GM12878 (cell line): ENCODE data around the gene RABL2B. TPM values are rescaled to one million over a fixed set of nuclear protein-coding genes. Genes with fewer than 3 reads are reported as not detected.

Experiments used
- ATAC-seq: fragments of 200-7000 bp; cut with Tn5 transposase; 3 replicates; pipeline ENCODE4 v1.9.1; 2020; ENCODE audit warnings: mild to moderate bottlenecking, moderate library complexity
- BruUV-seq: library from RNA; stranded (reverse); fragments of 400-500 nt; replicated peaks from 2 replicates; lab custom pipeline; 2021; lab: Mats Ljungman, UMichigan
- CTCF ChIA-PET: fragments of 300-600 bp; sonication (Branson Sonifier 250); formaldehyde crosslinking; extraction: SDS; loops from one replicate; lab custom pipeline; 2021; ENCODE audit warnings: inconsistent platforms; lab: Yijun Ruan, JAX
- POLR2A ChIA-PET: fragments of 350-600 bp; formaldehyde crosslinking; extraction: SDS; loops from one replicate; lab custom pipeline; 2021; ENCODE audit warnings: inconsistent platforms; lab: Charles Lee
- RAD21 ChIA-PET: fragments of 300-600 bp; sonication (Branson Sonifier 250); formaldehyde crosslinking; loops from one replicate; lab custom pipeline; 2023; ENCODE audit warnings: antibody characterized with exemption; ENCODE audit not compliant: unreplicated experiment; lab: Charles Lee
- SMC1A ChIA-PET: fragments of 300-600 bp; sonication (Branson Sonifier 250); formaldehyde crosslinking; loops from one replicate; lab custom pipeline; 2023; ENCODE audit not compliant: unreplicated experiment, uncharacterized antibody; lab: Charles Lee
- DNase-seq: peaks from one replicate; pipeline ENCODE4 v3.0.0-alpha.2; 2011; ENCODE audit warnings: low read depth, low spot score
- FAIRE-seq: peaks from 3 replicates; lab custom pipeline; 2011; peaks lifted over from hg19 to GRCh38; lab: Jason Lieb, UNC
- H2AFZ ChIP-seq: 2 replicates; pipeline ENCODE4 v1.6.0; 2011; ENCODE audit warnings: low read depth, low read length, control low read depth; ENCODE audit not compliant: control insufficient read depth
- H3K27ac ChIP-seq: 2 replicates; pipeline ENCODE4 v1.5.1; 2011; ENCODE audit warnings: control low read depth; ENCODE audit not compliant: control insufficient read depth, insufficient read depth
- H3K27me3 ChIP-seq, 2 experiments: replicated peaks in 1 of 2; 2 replicates each; pipeline versions ENCODE4 v1.6.0 to v1.6.1; 2011; ENCODE audit warnings: low read length in 1 of 2; ENCODE audit not compliant: control insufficient read depth in 2 of 2, insufficient read depth in 2 of 2
- H3K36me3 ChIP-seq, 2 experiments: 2 replicates each; pipeline ENCODE4 v1.5.1; 2011; ENCODE audit warnings: low read length in 1 of 2; ENCODE audit not compliant: control insufficient read depth in 2 of 2, insufficient read depth in 2 of 2
- H3K4me1 ChIP-seq: 2 replicates; pipeline ENCODE4 v1.6.1; 2011; ENCODE audit warnings: mild to moderate bottlenecking, low read length, moderate library complexity, mixed read lengths; ENCODE audit not compliant: control insufficient read depth, insufficient read depth
- H3K4me2 ChIP-seq: 2 replicates; pipeline ENCODE4 v1.6.0; 2011; ENCODE audit warnings: control low read depth; ENCODE audit not compliant: control insufficient read depth, insufficient read depth
- H3K4me3 ChIP-seq: fragments of 200-600 bp; sonication (generic); 2 replicates; pipeline ENCODE4 v1.5.1; 2016
- H3K79me2 ChIP-seq: 2 replicates; pipeline ENCODE4 v1.6.0; 2011; ENCODE audit warnings: low read length; ENCODE audit not compliant: control insufficient read depth, insufficient read depth
- H3K9ac ChIP-seq: 2 replicates; pipeline ENCODE4 v1.8.0; 2011; ENCODE audit warnings: low read length, control low read depth, mixed read lengths; ENCODE audit not compliant: control insufficient read depth, insufficient read depth
- H3K9me3 ChIP-seq: replicated peaks from 3 replicates; pipeline ENCODE4 v1.5.1; 2011; ENCODE audit warnings: mild to moderate bottlenecking, low read length; ENCODE audit not compliant: control insufficient read depth, insufficient read depth
- H4K20me1 ChIP-seq: 2 replicates; pipeline ENCODE4 v1.6.0; 2011; ENCODE audit not compliant: control insufficient read depth, insufficient read depth
- ATF2 ChIP-seq: IDR thresholded peaks from 2 replicates; pipeline ENCODE4 v1.6.1; 2012; ENCODE audit warnings: low read length, inconsistent platforms
- ATF7 ChIP-seq: fragments of 450-650 bp; IDR thresholded peaks from 2 replicates; pipeline ENCODE4 v1.6.1; 2016; ENCODE audit warnings: low read depth, mild to moderate bottlenecking
- CBX5 ChIP-seq: sonication (generic); IDR thresholded peaks from 2 replicates; pipeline ENCODE4 v1.6.1; 2016; ENCODE audit warnings: low read depth, moderate library complexity, mild to moderate bottlenecking, inconsistent platforms
- EED ChIP-seq: sonication (generic); IDR thresholded peaks from 2 replicates; pipeline ENCODE4 v1.6.1; 2016; ENCODE audit warnings: antibody characterized with exemption, low read depth
- IRF5 ChIP-seq: fragments of 450-650 bp; IDR thresholded peaks from 2 replicates; pipeline ENCODE4 v1.6.1; 2017; ENCODE audit warnings: borderline replicate concordance
- LARP7 ChIP-seq: fragments of 450-650 bp; IDR thresholded peaks from 2 replicates; pipeline ENCODE4 v1.6.1; 2017; ENCODE audit warnings: mild to moderate bottlenecking
- MYC ChIP-seq: IDR thresholded peaks from 2 replicates; pipeline ENCODE4 v1.6.1; 2011; ENCODE audit warnings: mild to moderate bottlenecking, low read length, moderate library complexity, inconsistent platforms; ENCODE audit not compliant: insufficient read depth, insufficient replicate concordance, insufficient read length, severe bottlenecking
- NBN ChIP-seq: fragments of 450-650 bp; IDR thresholded peaks from 2 replicates; pipeline ENCODE4 v1.6.1; 2016
- NRF1 ChIP-seq: conservative IDR thresholded peaks from 2 replicates; pipeline ENCODE4 v1.6.1; 2011; ENCODE audit warnings: mild to moderate bottlenecking, low read depth, low read length, improper control_type of control experiment
- POLR2A ChIP-seq: IDR thresholded peaks from 2 replicates; pipeline ENCODE4 v1.6.1; 2011; ENCODE audit warnings: low read depth, mild to moderate bottlenecking, low read length
- SMARCA5 ChIP-seq: fragments of 450-650 bp; IDR thresholded peaks from 2 replicates; pipeline ENCODE4 v1.6.1; 2017; ENCODE audit warnings: mild to moderate bottlenecking
- ZBTB40 ChIP-seq: fragments of 450-650 bp; IDR thresholded peaks from 2 replicates; pipeline ENCODE4 v1.6.1; 2016; ENCODE audit warnings: mild to moderate bottlenecking, moderate library complexity, borderline replicate concordance
- WGBS: methylation state at CpG from one replicate; pipeline ENCODE4 v1.1.6; 2016; ENCODE audit warnings: low lambda C conversion rate; ENCODE audit not compliant: insufficient replicate concordance, insufficient coverage; ENCODE audit errors: missing lambda C conversion rate; 5-methylcytosine and 5-hydroxymethylcytosine counted together
- in situ Hi-C: fragments of 300-500 bp; cut with MboI; formaldehyde crosslinking; loops from 9 replicates; pipeline ENCODE4 v1.14.3; 2018; ENCODE audit warnings: mixed read lengths
- intact Hi-C: fragments of 100-400 bp; cut with micrococcal nuclease; formaldehyde crosslinking; loops from one replicate; pipeline ENCODE4 v1.14.2; 2022; ENCODE audit not compliant: unreplicated experiment
- polyA plus RNA-seq, 11 experiments: library from polyadenylated mRNA; depleted of rRNA in 4 of 11; unstranded in 6 of 11; stranded (reverse) in 5 of 11; fragments of >200 nt; fragmentation: Nextera tagmentation in 4 of 11; fragmentation: Illumina TruSeq in 1 of 11; extraction: Ambion mirVana in 4 of 11; extraction: Trizol in 1 of 11; gene quantifications; 1 replicate in 1 of 11; 2 replicates in 10 of 11; pipeline versions ENCODE4 v1.2.1 to v1.2.3, GENCODE V29; 2011 to 2016; ENCODE audit warnings: inconsistent platforms in 2 of 11, missing spikeins in 2 of 11, low read depth in 1 of 11
- total RNA-seq, 4 experiments: library from RNA; depleted of rRNA in 3 of 4; stranded (reverse); fragments of >200 nt in 3 of 4; fragmentation: Illumina TruSeq in 1 of 4; extraction: Trizol in 1 of 4; gene quantifications; 2 replicates each; pipeline versions ENCODE4 v1.2.1 to v1.2.3, GENCODE V29; 2013 to 2021

RABL2B gene
- total and polyA plus RNA-seq, 10 of the 15 experiments (the other 5 are each of a cell fraction or from before 2014, with no cell fraction given): 3.1 to 27.4 (median 14.4) TPM

DNA sequence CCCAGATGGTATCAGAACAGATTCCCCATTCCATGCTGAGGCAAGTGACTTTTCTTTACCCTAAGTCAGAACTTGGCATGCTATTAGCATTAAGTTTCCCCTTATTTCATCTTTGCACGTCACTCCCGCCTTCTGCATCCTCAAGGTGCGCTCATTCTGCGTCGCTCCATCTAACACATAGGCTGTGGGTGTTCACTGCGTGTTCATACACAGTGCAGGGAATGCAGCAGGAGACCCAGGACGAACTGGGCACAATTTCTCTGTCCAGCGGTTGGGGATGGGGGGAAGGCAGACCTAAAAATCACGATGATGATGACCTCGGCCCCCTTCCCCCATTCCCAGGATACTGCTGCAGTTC is 65.1 kb downstream of the RABL2B start:
- Histone ChIP-seq H4K20me1 (no peaks in the 10 kb centered on the region), H3K9me3 (no peaks in the 10 kb centered on the region; the same call in 2 of the 3 replicates), H3K36me3 (no peaks in the 10 kb centered on the region), H3K79me2 (no peaks in the 10 kb centered on the region), H3K4me3 (no peak overlapping the region), H3K9ac (no peak overlapping the region), H3K4me1 (no peaks in the 10 kb centered on the region), H2AFZ (no peak overlapping the region), H3K27ac (no peak overlapping the region), H3K27me3 (peaks cover 0 to 7% of the 10 kb centered on the region in 2 experiments; a peak in 2 of 4 replicates), H3K4me2 (no peak overlapping the region)
- FAIRE-seq (no peak), ATAC-seq (no peak), DNase-seq (no peak)
- intact Hi-C loops: no loop called here
- SMC1A ChIA-PET: no interaction called here
- BruUV-seq: no TSS peak
- TF ChIP-seq CBX5 (no peak), POLR2A (no peak), IRF5 (no peak), ATF7 (no peak), SMARCA5 (no peak), EED (no peak), NRF1 (no peak), MYC (no peak), LARP7 (no peak), NBN (no peak), ZBTB40 (no peak), ATF2 (no peak)
- POLR2A ChIA-PET: no interaction called here
- in situ Hi-C loops: no loop called here
- 32% methylated on average over 10 of the region's 10 CpGs for WGBS
- CTCF ChIA-PET: no interaction called here
- RAD21 ChIA-PET: no interaction called here
